ENCODE data around the gene TNFAIP3.
"Not testable (repeated sequence)": the region's sequence is repeated elsewhere in the genome, so short reads cannot be mapped to it uniquely, and the experiment has no call there.

DNA sequence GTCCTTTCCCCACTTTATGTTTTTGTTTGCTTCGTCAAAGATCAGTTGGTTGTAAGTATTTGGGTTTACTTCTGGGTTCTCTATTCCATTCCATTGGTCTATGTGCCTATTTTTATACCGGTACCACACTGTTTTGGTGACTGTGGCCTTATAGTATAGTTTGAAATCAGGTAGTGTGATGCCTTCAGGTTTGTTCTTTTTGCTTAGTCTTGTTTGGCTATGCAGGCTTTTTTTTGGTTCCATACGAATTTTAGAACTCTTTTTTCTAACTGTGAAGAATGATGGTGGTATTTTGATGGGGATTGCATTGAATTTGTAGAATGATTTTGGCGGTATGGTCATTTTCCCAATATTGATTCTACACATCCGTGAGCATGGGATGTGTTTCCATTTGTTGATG is 28.5 kb upstream of the TNFAIP3 start:
- TF ChIP-seq, protein P1, sequence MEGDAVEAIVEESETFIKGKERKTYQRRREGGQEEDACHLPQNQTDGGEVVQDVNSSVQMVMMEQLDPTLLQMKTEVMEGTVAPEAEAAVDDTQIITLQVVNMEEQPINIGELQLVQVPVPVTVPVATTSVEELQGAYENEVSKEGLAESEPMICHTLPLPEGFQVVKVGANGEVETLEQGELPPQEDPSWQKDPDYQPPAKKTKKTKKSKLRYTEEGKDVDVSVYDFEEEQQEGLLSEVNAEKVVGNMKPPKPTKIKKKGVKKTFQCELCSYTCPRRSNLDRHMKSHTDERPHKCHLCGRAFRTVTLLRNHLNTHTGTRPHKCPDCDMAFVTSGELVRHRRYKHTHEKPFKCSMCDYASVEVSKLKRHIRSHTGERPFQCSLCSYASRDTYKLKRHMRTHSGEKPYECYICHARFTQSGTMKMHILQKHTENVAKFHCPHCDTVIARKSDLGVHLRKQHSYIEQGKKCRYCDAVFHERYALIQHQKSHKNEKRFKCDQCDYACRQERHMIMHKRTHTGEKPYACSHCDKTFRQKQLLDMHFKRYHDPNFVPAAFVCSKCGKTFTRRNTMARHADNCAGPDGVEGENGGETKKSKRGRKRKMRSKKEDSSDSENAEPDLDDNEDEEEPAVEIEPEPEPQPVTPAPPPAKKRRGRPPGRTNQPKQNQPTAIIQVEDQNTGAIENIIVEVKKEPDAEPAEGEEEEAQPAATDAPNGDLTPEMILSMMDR (IDR thresholded peaks at IDR 0.05; ENCODE audit: low read depth, low read length) = not testable (repeated sequence)
- not testable (repeated sequence) for TF ChIP-seq EZH2phosphoT487 (IDR thresholded peaks at IDR 0.05; ENCODE audit: low read depth)
